Ectodermal cell (in vitro differentiated cells): Measurements from ENCODE around the gene ZNF512B.
"Not testable (repeated sequence)": the region's sequence is repeated elsewhere in the genome, so short reads cannot be mapped to it uniquely, and the experiment has no call there.

Source experiments
- H3K27ac ChIP-seq: 2 replicates; pipeline ENCODE4 v1.7.0; 2013; ENCODE audit warnings: mild to moderate bottlenecking, low read depth, low read length; ENCODE audit not compliant: insufficient read depth, poor library complexity, severe bottlenecking
- H3K27me3 ChIP-seq: 2 replicates; pipeline ENCODE4 v1.7.0; 2013; ENCODE audit warnings: mild to moderate bottlenecking, low read length; ENCODE audit not compliant: insufficient read depth, control insufficient read depth, poor library complexity, severe bottlenecking
- H3K36me3 ChIP-seq: one replicate; pipeline ENCODE4 v1.7.0; 2013; ENCODE audit warnings: low read length; ENCODE audit not compliant: control insufficient read depth, insufficient read depth
- H3K4me1 ChIP-seq: one replicate; pipeline ENCODE4 v1.7.0; 2013; ENCODE audit warnings: low read length; ENCODE audit not compliant: control insufficient read depth, insufficient read depth
- H3K4me3 ChIP-seq: 2 replicates; pipeline ENCODE4 v1.7.0; 2013; ENCODE audit warnings: low read depth, low read length, control low read depth; ENCODE audit not compliant: insufficient read depth
- H3K9me3 ChIP-seq: 2 replicates; pipeline ENCODE4 v1.7.0; 2013; ENCODE audit warnings: mild to moderate bottlenecking, low read length, moderate library complexity; ENCODE audit not compliant: control insufficient read depth
- WGBS, 2 experiments: methylation state at CpG; one replicate each; pipeline ENCODE4 v1.1.7; 2013; ENCODE audit warnings: missing lambda C conversion rate in 2 of 2; 5-methylcytosine and 5-hydroxymethylcytosine counted together

Gene ZNF512B

DNA sequence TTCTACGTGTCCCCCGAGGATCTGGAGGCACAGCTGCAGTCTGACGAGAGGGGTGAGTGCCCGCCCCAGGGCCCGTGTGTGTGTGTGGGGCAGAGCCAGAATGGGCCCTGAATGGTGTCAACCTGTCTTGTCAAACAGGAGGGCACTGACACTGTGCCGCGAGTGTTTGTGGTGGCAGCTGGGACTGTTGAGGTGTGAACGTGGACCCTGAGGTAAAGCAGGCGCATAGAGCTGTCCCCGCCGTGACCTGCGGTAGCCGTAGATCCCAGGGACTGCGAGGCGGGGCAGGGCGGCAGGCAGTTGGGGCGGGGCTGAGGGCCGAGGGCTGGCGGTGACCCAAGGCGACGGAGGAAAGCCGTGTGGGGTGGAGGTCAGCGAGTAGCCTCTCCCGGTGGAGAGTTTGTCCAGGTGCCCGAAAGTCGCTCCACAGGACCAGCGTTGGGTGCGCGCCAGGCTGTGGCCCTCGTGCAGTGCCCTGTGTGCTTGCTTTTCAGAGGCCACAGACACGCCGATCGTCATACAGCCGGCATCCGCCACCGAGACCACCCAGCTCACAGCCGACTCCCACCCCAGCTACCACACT, 38.7 kb downstream of the ZNF512B start:
- H3K27me3 ChIP-seq: no peaks in the 10 kb centered on the region
- H3K4me1 ChIP-seq: no peaks in the 10 kb centered on the region
- no peaks in the 10 kb centered on the region for H3K9me3 ChIP-seq
- H3K36me3 ChIP-seq: peaks cover 48% of the 10 kb centered on the region
- no peak overlapping the region for H3K27ac ChIP-seq
- 95 to 96% methylated on average over 37 of the region's 37 CpGs for WGBS, 2 experiments
- no peak overlapping the region for H3K4me3 ChIP-seq

- H3K4me3 ChIP-seq, H3K27me3 ChIP-seq, H3K9me3 ChIP-seq, H3K27ac ChIP-seq, H3K4me1 ChIP-seq: not testable (repeated sequence)
- peaks cover 41% of the 10 kb centered on the region for H3K36me3 ChIP-seq
- 96 to 97% methylated on average over 31 of the region's 31 CpGs for WGBS, 2 experiments
Observed at GRCh38 chr20:63929473-63929883, 40.3 kb downstream of the ZNF512B start.

GRCh38 chr20:63929071-63929470, 40.7 kb downstream of the ZNF512B start:
- no peaks in the 10 kb centered on the region for H3K4me1 ChIP-seq
- H3K36me3 ChIP-seq: peaks cover 41% of the 10 kb centered on the region
- H3K9me3 ChIP-seq: no peaks in the 10 kb centered on the region
- no peak overlapping the region for H3K27ac ChIP-seq
- no peaks in the 10 kb centered on the region for H3K27me3 ChIP-seq
- H3K4me3 ChIP-seq: no peak overlapping the region
- WGBS, 2 experiments: 97 to 98% methylated on average over 26 of the region's 26 CpGs

DNA sequence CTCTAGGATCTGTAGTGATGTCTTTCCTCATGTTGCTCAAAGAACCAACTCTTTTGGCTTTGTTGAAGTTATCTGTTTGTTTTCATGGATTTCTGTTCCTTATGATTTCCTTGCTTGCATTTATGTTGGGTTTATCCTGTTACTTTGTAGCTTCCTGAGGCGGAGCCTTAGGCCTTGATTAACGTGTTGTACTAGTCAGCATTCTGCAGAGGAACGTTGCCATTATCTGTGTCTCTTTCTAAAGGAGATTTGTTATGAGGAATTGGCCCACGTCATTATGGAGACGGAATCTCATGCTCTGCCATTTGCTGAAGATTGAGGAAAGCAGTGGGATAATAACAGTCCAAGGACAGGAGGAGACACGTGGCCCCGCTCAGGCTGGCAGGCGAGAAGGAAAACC, 43.4 kb downstream of the ZNF512B start:
- H3K9me3 ChIP-seq: no peaks in the 10 kb centered on the region
- H3K27me3 ChIP-seq: no peaks in the 10 kb centered on the region
- H3K4me3 ChIP-seq: no peak overlapping the region
- H3K27ac ChIP-seq: no peak overlapping the region
- WGBS, 2 experiments: 93% methylated on average over 8 of the region's 8 CpGs
- peaks cover 27% of the 10 kb centered on the region for H3K36me3 ChIP-seq
- no peaks in the 10 kb centered on the region for H3K4me1 ChIP-seq

- 94% methylated on average over 9 of the region's 9 CpGs for WGBS, 2 experiments
- Histone ChIP-seq H3K4me1 (no peaks in the 10 kb centered on the region), H3K27ac (no peak overlapping the region), H3K36me3 (peaks cover 12% of the 10 kb centered on the region), H3K9me3 (no peaks in the 10 kb centered on the region), H3K4me3 (no peak overlapping the region), H3K27me3 (no peaks in the 10 kb centered on the region)
Observed at GRCh38 chr20:63924241-63924640, 45.5 kb downstream of the ZNF512B start.

- H3K27ac ChIP-seq: no peak overlapping the region
- no peak overlapping the region for H3K4me3 ChIP-seq
- no peaks in the 10 kb centered on the region for H3K27me3 ChIP-seq
- no peaks in the 10 kb centered on the region for H3K4me1 ChIP-seq
- no peaks in the 10 kb centered on the region for H3K9me3 ChIP-seq
- H3K36me3 ChIP-seq: peaks cover 8% of the 10 kb centered on the region
- WGBS, 2 experiments: 95 to 96% methylated on average over 6 to 8 of the region's 8 CpGs
Observed at GRCh38 chr20:63923651-63924050, 46.1 kb downstream of the ZNF512B start.

DNA sequence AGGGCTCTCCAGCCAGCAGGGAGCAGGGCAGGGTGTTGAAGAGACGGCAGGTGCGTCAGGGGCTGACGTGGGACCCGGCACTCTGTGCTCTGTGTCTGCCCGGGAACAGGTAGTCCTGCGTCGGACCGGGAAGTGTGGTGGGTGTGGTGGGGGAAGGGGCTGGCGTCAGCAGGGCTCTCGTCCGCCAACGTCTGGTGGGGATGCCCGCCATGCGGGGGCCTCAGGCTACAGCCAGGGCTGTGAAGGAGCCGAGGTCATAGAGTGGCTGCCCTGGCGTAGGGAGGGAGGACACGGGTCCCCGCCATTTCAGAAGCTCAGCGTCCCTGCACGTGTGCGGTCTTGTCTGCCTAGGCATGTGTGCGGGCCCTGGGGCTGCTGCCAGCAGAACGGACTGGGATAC, 49.5 kb downstream of the ZNF512B start:
- 96 to 97% methylated on average over 23 of the region's 23 CpGs for WGBS, 2 experiments
- H3K4me1 ChIP-seq: no peaks in the 10 kb centered on the region
- no peaks in the 10 kb centered on the region for H3K9me3 ChIP-seq
- H3K36me3 ChIP-seq: peaks cover 3% of the 10 kb centered on the region
- no peak overlapping the region for H3K27ac ChIP-seq
- no peaks in the 10 kb centered on the region for H3K27me3 ChIP-seq
- H3K4me3 ChIP-seq: no peak overlapping the region

DNA sequence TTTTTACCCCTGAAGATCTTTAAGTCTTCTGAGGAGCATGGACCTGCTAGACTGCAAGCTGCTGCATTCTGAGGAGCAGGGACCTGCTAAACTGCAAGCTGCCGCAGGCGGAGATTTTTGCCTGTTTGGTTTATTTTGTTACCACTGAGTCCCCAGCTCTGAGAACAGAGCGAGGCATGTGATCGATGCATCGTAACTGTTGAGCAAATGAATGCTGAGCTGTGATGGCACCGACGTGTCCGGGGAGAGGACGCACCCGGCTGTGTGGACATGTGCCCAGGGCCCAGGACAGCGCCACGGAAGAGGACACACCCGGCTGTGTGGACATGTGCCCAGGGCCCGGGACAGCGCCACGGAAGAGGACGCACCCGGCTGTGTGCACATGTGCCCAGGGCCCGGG, 50.6 kb downstream of the ZNF512B start:
- 97 to 98% methylated on average over 13 to 16 of the region's 19 CpGs for WGBS, 2 experiments
- Histone ChIP-seq H3K27me3 (no peaks in the 10 kb centered on the region), H3K4me3 (no peak overlapping the region), H3K4me1 (no peaks in the 10 kb centered on the region), H3K9me3 (no peaks in the 10 kb centered on the region), H3K27ac (no peak overlapping the region), H3K36me3 (peaks cover 3% of the 10 kb centered on the region)

- H3K27me3 ChIP-seq: no peaks in the 10 kb centered on the region
- no peak overlapping the region for H3K27ac ChIP-seq
- H3K9me3 ChIP-seq: no peaks in the 10 kb centered on the region
- H3K36me3 ChIP-seq: peaks cover 3% of the 10 kb centered on the region
- H3K4me1 ChIP-seq: no peaks in the 10 kb centered on the region
- no peak overlapping the region for H3K4me3 ChIP-seq
- WGBS, 2 experiments: 94 to 97% methylated on average over 11 of the region's 11 CpGs
Observed at GRCh38 chr20:63917811-63918210, 51.9 kb downstream of the ZNF512B start.

DNA sequence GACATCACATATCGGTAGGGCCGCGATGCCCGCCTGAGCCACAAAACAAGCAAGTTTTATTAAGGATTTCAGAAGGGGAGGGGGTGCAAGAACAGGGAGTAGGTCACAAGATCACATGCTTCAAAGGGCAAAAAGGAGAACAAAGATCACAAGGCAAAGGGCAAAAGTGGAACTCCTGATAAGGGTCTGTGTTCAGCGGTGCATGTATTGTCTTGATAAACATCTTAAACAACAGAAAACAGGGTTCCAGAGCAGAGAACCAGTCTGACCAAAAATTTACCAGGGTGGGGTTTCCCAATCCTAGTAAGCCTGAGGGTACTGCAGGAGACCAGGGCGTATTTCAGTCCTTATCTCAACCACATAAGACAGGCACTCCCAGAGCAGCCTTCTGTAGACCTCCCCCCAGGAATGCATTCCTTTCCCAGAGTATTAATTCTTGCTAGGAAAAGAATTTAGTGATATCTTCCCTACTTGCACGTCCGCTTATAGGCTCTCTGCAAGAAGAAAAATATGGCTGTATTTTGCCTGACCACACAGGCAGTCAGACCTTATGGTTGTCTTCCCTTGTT, 53.3 kb downstream of the ZNF512B start:
- not testable (repeated sequence) for H3K9me3 ChIP-seq, H3K36me3 ChIP-seq, H3K27ac ChIP-seq, H3K4me1 ChIP-seq, H3K4me3 ChIP-seq, H3K27me3 ChIP-seq
- 95 to 96% methylated on average over 8 of the region's 8 CpGs for WGBS, 2 experiments

DNA sequence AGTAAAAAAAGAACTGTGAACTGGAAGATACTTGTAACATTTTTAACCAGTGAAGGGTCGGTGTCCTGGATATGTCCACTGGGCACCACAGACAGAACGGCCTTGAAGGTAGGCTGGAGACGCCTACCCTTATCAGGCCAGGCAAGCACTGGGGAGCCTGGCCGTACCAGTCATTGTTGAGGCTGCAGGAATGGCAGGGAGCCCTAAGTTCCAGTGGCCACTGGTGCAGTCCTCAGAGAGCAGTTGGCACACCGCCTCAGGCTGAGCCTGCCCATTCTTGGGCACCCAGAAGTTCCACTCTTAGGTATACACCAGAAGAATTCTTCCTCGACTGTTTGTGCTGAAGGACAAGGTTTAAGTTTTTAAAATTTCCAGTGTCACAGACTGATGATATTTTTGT, 54.3 kb downstream of the ZNF512B start:
- WGBS, 2 experiments: 95% methylated on average over 6 of the region's 6 CpGs
- peaks cover 3% of the 10 kb centered on the region for H3K36me3 ChIP-seq
- no peak overlapping the region for H3K27ac ChIP-seq
- H3K27me3 ChIP-seq: no peaks in the 10 kb centered on the region
- H3K4me3 ChIP-seq: no peak overlapping the region
- peaks cover 7% of the 10 kb centered on the region for H3K4me1 ChIP-seq
- no peaks in the 10 kb centered on the region for H3K9me3 ChIP-seq
